Retinal pigment epithelial cell (primary cell): ENCODE results near the gene TAGLN3.
A peak's percentile ranks its signal among the peaks of the same experiment; 100 is the strongest.

Source experiments
- DNase-seq: peaks from one replicate; pipeline ENCODE4 v3.0.0-alpha.2; 2010; ENCODE audit warnings: low read depth
- H3K4me3 ChIP-seq: 2 replicates; pipeline ENCODE4 v1.5.1; 2011; ENCODE audit warnings: mild to moderate bottlenecking, low read length, control low read depth, moderate library complexity
- TF ChIP-seq, protein P1 (sequence below): conservative IDR thresholded peaks from 2 replicates; pipeline ENCODE4 v1.5.1; 2011; ENCODE audit warnings: low read depth, low read length, control low read depth, inconsistent platforms

The TAGLN3 gene

DNA sequence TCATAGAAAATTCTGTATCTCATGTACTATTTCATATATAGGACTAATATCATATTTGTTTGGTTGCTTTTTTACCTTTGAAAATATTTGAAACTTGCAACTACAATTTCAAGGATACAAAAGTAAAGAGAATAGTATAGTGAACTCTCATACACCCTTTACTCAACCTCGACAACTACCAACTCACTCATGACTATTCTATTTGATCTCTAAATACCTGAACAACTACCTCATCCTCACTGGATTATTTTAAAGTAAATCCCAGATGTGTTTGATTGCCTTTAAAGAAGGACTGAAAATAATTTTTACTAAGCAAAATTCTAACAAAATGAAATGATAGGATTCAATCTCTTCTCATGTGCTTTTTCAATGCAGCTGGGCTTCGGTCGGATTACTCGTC lies 47.9 kb downstream of the TAGLN3 start:
- no peak overlapping the region for H3K4me3 ChIP-seq
- DNase-seq = no peak
- TF ChIP-seq, protein P1, sequence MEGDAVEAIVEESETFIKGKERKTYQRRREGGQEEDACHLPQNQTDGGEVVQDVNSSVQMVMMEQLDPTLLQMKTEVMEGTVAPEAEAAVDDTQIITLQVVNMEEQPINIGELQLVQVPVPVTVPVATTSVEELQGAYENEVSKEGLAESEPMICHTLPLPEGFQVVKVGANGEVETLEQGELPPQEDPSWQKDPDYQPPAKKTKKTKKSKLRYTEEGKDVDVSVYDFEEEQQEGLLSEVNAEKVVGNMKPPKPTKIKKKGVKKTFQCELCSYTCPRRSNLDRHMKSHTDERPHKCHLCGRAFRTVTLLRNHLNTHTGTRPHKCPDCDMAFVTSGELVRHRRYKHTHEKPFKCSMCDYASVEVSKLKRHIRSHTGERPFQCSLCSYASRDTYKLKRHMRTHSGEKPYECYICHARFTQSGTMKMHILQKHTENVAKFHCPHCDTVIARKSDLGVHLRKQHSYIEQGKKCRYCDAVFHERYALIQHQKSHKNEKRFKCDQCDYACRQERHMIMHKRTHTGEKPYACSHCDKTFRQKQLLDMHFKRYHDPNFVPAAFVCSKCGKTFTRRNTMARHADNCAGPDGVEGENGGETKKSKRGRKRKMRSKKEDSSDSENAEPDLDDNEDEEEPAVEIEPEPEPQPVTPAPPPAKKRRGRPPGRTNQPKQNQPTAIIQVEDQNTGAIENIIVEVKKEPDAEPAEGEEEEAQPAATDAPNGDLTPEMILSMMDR = no peak

- H3K4me3 ChIP-seq = no peak overlapping the region
- no peak for DNase-seq
- TF ChIP-seq, protein P1 = no peak
Observed at GRCh38 chr3:112047264-112047663, 48.5 kb downstream of the TAGLN3 start.

DNA sequence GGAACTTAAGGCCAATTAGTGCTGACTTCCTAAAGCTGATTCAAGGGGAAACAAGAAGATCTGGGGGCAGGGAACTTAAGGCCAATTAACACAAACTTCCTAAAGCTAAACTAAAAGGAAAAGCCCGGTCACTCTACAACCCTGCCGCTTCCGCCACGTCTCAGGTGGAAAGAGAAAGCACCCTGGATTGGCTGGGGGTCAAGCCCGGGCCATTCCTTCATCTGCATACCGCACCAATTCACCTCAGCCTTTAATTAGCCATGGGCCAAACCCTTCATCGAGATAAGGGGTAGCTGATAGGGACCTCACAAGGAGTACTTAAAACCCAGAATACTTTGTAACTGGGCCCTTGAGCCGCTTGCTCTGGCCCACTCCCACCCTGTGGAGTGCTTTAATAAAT lies 50.2 kb downstream of the TAGLN3 start:
- TF ChIP-seq, protein P1 = no peak
- H3K4me3 ChIP-seq = no peak overlapping the region
- no peak for DNase-seq

DNA sequence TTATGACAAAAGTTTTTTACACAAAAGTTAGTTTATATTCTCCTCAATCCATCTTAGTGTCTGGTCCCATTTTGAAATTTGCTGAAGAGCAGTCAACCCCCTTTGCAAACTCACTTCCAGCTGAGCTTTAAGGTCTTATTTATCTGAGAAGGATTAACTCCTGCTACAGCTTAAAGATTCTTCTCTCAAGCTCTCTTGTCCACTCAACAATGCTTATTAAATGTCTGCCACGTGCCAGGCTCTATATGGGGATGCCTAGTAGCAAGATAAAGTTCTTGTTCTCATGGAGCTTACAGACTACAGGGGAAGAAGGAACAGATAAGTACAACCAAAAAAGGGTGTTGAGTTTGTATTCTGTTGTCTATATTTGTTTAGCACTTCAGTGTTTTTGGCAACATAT lies 54.5 kb downstream of the TAGLN3 start:
- H3K4me3 ChIP-seq = no peak overlapping the region
- TF ChIP-seq, protein P1 = no peak
- DNase-seq = no peak

DNA sequence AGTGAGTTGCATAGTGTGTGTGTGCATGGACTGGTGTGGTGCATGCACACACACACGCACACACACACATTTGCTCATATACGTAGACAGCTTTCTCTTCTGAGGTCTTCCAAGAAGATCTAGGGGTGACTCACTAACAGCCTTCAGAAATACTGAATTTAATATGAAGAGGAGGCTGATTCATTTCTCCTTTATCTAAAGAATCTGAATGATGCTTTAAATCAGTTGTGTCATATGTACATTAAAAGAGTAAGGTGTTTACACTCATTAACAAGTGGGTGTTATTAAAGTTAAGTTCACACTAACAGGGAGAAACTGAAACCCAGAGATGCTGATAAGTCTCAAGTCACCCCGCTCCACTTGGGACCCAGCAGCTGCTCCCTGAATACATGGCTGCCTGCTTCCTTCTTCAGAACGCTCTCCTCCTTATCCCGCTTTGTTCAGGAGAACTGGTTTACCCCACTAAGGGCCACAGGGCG lies 57.8 kb downstream of the TAGLN3 start:
- no peak overlapping the region for H3K4me3 ChIP-seq
- DNase-seq = no peak
- TF ChIP-seq, protein P1 = no peak

DNA sequence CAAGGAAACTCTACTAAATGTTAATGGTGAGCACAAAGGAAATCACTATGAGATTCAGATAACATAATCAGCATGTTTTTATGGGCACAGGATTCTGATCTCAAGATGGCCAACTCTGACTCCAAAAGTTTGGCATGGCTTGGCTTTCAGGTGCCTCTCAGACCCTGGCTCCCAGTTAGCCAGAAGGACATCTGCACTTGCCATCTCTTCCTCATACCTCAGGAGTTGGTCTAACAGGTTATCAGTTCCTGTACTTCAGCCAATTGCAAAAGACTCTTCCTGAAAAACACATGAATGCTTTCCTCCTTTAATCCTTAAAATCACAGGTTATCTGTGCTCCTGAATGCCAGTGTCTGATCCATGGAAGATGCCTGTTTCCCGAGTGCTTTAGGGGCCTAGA lies 60.8 kb downstream of the TAGLN3 start:
- no peak for DNase-seq
- TF ChIP-seq, protein P1 = no peak
- no peak overlapping the region for H3K4me3 ChIP-seq

GRCh38 chr3:112061152-112061551 lies 62.4 kb downstream of the TAGLN3 start:
- H3K4me3 ChIP-seq = no peak overlapping the region
- DNase-seq = peak; percentile 57
- TF ChIP-seq, protein P1 = no peak
